SHP77 (cell line): ENCODE measurements around the gene SUV39H2.
"Not testable (repeated sequence)": the region's sequence is repeated elsewhere in the genome, so short reads cannot be mapped to it uniquely, and the experiment has no call there.

Experiments used
- DNase-seq, 2 experiments: peaks; one replicate each; lab custom pipeline; 2025; lab: John Stamatoyannopoulos, UW

Gene SUV39H2, protein sequence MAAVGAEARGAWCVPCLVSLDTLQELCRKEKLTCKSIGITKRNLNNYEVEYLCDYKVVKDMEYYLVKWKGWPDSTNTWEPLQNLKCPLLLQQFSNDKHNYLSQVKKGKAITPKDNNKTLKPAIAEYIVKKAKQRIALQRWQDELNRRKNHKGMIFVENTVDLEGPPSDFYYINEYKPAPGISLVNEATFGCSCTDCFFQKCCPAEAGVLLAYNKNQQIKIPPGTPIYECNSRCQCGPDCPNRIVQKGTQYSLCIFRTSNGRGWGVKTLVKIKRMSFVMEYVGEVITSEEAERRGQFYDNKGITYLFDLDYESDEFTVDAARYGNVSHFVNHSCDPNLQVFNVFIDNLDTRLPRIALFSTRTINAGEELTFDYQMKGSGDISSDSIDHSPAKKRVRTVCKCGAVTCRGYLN

DNA sequence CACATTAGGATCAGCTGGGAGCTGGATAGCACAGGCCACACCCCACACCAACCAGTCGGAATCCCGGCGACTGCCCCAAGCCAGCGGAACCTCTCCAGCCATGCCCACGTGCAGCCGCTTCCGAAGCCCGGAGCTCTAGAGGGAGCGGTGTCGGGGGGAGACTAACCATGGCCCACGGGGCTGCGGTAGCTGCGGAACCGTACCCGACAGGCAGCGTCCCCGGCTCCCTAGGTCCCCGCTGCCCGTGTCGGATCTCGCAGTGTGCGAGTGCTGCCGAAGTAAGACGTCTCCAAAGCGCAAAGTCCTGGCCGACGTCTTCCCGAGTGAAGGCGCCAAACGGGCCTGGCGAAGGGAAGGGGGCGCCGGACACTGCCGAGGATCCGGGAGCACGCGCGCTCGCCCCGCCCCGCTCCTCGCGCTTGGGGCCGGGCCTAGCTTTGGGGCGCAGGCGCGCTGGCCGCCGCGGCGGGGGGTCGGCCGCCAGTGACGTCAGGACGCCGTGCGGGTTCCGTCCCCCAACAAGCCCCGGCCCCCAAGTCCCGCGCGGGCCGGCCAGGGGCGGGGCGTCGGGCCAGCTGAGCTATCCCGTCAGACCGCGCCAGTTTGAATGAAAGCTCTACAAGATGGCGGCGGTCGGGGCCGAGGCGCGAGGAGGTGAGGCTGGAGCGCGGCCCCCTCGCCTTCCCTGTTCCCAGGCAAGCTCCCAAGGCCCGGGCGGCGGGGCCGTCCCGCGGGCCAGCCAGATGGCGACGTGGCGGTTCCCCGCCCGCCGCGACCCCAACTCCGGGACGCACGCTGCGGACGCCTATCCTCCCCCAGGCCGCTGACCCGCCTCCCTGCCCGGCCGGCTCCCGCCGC, at the start of gene SUV39H2:
SUV39H2 (plus strand) TSS at position 601 of the 858 bp plus-strand sequence; CDS start at position 624, 23 bp downstream.
- DNase-seq: peak; percentile 89

DNA sequence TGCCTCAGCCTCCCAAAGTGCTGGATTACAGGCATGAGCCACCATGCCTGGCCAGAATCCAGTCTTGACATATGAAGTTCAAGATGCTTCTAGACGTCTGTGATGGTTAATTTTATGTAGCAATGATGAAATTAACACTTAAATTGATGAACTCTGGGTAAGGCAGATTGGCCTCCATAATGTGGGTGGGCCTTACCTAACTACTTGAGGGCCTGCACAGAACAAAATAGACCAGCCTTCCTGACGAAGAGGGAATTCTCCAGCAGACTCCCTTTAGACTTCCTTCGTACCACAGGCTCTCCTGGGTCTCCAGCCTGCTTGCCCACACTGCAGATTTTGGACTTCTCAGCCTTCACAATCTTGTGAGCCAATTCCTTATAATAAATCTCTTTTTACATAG, 45.6 kb upstream of the SUV39H2 start:
- no peak for DNase-seq

GRCh38 chr10:14836208-14836607, 42.5 kb upstream of the SUV39H2 start:
- DNase-seq: no peak

DNA sequence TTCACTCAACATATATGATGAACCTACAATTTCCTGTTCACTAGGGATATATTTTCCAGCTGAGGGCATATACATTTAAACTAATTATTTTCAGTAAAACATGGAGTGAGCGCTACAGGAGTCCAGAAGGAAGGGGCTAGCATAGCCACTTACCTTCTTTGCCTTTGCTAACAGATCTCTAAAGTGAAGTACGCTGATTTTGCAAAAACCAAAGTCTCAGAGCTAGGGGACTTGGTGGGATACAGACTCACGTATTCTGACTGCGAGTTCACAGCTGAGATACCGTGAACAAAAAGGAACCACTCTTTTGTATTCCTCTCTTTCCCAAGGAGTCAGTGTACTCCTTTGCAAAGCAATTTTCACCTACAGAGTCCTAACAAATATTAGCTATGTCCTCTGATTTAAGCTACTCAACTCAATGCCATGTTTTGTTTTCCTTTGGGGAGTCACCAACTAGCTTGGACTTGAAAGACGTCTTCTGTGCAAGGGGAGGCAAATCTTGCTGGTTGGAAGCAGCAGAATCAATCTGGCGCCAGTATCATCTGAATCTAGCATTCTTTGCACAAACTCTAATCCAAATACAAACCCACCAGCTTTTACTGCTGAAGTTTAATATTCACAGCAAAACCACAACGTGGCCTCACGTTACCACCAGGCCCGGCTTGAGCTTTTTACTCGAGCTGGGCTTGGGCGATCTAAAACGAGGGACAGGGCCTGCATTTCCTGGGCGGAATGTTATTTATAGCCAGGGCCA, 41.5 kb upstream of the SUV39H2 start:
- no peak for DNase-seq

- DNase-seq: peak; percentile 94 to 95
Measured at GRCh38 chr10:14837757-14838581, 40.7 kb upstream of the SUV39H2 start, which contains the start of the genes CDNF, HSPA14 and MSANTD7. Gene CDNF (minus strand): TSS chr10:14838037. CDS start chr10:14837946, 91 bp downstream. Gene HSPA14 (plus strand): TSS chr10:14838306. CDS start chr10:14838403, 97 bp downstream. Gene MSANTD7 (plus strand): TSS chr10:14838306. CDS start chr10:14842285, 3,979 bp downstream.

- peak in 1 of 2 experiments; percentile 8 for DNase-seq
Measured at GRCh38 chr10:14838582-14839304, 39.9 kb upstream of the SUV39H2 start.

- DNase-seq: no peak
Measured at GRCh38 chr10:14839305-14839695, 39.4 kb upstream of the SUV39H2 start.

DNA sequence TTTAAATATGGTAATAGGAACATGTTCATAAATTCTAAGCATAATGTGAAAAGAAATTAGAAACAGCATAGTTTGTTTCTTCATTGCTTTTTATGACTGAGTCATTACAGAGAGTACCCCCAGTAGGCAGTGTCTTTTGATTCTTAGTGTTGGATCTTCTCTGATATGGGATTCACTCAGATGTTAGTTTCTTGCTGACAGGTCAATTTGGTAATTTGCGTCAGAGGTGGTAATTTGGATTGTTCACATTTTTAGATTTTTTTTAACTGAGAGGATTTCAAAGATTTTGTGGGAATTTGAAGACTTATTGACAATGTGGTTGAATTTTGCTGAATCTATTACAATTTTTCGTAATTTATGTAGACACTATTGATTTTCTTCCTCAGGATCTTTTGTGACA, 38.5 kb upstream of the SUV39H2 start:
- DNase-seq: no peak

DNA sequence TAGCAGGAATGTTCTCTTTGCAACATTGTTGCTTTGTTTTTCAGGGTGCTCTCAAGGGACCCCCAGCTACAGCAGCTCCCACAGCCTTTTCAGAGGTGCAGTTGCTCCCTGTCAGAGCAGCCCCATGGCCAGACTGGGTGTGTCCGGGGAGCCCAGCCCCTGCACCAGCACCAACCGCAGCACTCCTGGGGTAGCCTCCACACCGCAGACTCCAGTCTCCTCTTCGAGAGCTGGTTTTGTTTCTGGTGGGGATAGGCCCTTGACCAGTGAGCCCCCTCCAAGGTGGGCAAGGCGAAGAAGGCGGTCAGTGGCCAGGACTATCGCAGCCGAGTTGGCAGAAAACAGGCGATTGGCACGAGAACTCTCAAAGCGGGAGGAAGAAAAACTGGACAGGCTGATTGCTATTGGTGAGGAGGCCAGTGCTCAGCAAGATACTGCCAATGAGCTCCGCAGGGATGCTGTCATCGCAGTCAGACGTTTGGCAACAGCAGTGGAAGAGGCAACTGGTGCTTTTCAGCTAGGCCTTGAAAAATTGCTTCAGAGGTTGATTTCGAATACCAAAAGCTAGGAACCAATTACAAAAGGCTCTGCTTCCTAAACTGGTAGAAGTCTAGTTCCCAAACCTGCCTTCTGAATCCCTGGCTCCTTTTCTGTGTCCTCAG, 35.2 kb upstream of the SUV39H2 start:
- DNase-seq: no peak

DNA sequence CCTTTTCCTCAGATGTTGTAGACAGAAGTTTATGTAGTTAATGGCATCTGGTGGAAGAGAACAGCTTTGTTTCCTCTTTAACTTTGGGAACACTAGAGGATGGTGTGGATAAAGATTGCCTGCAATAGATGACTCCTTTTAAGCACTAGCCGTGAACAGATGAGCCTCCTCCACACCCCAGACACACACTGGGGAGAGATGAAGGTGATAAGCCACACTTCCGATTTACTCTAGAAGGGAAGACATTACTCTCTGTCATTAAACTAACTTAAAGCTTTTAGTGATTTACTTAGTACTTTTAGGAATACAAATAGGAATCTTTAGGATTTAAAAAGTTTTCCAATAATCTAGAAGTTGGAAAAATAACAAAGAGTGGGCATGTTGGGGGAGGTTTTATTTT, 33.7 kb upstream of the SUV39H2 start:
- DNase-seq: no peak

DNA sequence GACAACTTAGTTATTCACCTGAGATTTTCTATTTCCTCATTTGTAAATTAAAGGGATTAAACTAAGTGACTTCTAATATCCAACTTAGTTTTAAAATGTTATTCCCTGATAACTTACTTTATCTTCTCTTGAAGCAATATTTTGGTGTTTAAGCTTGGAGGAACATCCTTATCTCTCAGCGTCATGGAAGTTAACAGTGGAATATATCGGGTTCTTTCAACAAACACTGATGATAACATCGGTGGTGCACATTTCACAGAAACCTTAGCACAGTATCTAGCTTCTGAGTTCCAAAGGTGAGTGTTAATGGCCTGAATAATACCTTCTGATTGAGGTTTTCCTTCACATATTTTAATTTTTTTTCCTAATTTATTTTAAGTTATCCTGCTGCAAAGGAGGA, 26.4 kb upstream of the SUV39H2 start:
- no peak for DNase-seq

GRCh38 chr10:14855453-14855852, 23.2 kb upstream of the SUV39H2 start:
- no peak for DNase-seq

GRCh38 chr10:14858338-14858960, 20.2 kb upstream of the SUV39H2 start:
- no peak for DNase-seq

DNA sequence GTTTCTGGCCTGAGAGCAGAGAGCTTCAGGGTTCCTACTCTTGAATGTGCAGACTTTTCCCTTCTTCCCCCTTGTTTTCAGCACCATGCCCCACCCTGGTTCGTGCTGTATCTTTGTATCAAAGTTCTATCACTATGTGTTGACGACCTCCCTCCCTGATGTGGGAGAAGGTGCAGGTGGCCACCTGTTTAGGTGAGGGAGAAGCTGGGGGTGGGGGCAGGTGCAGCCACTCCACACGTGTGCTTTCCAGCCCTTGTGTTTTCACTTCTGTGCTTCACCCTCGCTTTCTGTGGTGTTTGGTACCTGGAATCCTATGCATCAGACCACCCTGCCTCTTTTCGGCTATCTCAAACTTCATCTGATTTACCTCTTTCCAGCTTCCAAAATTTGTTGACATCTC, 19.6 kb upstream of the SUV39H2 start:
- DNase-seq: no peak

DNA sequence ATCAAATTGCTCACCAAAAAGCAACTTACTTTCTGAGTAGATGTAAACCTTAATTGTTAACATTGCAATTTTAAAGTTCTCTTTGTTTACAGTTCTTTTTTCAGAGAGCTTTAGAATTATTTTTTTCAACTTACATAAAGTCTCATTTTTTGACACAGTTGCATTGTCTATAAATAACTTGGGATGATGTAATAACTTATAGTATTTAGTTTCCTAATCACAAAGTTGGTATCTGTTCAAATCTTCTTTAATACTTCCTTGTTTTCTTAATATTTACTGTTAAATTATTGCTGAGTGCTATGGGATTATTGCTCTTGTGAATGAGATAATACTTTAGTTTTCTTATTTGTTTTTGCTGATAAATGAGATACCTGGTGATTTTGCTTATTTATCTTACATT, 18.9 kb upstream of the SUV39H2 start:
- DNase-seq: no peak

- DNase-seq: no peak
Measured at GRCh38 chr10:14860791-14861190, 17.9 kb upstream of the SUV39H2 start.

DNA sequence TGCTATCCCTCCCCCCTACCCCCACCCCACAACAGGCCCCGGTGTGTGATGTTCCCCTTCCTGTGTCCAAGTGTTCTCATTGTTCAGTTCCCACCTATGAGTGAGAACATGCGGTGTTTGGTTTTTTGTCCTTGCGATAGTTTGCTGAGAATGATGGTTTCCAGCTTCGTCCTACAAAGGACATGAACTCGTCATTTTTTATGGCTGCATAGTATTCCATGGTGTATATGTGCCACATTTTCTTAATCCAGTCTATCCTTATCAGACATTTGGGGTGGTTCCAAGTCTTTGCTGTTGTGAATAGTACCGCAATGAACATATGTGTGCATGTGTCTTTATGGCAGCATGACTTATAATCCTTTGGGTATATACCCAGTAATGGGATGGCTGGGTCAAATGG, 14.2 kb upstream of the SUV39H2 start:
- not testable (repeated sequence) for DNase-seq

- not testable (repeated sequence) for DNase-seq
Measured at GRCh38 chr10:14864871-14865270, 13.8 kb upstream of the SUV39H2 start.

DNA sequence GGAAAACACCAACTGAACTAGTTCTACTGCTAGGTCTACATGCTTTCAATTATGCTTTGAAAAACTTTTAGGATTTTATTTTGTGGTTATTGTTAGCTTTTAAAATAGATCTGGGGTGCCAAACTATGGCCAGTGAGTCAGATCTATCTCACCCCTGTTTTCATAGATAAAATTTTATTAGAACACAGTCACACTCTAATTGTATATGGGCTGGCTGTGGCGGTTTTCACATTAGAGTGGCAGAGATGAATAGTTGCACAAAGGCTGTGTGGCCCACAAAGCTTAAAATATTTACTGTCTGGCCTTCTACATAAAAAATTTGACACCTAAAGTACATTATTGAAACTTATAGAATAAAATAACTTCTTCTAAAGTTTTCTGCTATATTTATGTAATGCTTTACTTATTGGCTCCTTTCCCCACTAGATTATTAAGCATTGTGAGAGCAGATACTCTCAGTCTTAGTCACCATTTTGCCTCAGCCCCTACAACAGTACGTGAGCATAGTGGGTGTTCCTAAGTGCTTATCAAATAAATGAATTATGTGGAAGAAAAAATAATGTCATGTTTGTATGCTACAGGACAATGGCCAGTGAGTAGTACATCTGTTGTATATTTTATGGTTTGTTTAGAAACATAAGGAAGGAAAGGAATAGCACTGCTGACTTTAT, 5.4 kb upstream of the SUV39H2 start:
- DNase-seq: no peak
